ENCODE measurements around the gene PIK3C3.
"Not testable (repeated sequence)": the region's sequence is repeated elsewhere in the genome, so short reads cannot be mapped to it uniquely, and the experiment has no call there.

Gene PIK3C3

GRCh38 chr18:42072407-42072806 lies 117.4 kb downstream of the PIK3C3 start:
- DNase-seq (ENCODE audit: low read depth in 2 of 2) = no peak

- DNase-seq (ENCODE audit: low read depth in 2 of 2) = no peak
These were observed 119.7 kb downstream of the PIK3C3 start for GRCh38 chr18:42074704-42075103.

GRCh38 chr18:42078711-42079110 lies 123.7 kb downstream of the PIK3C3 start:
- DNase-seq (ENCODE audit: low read depth in 2 of 2) = no peak

- no peak for DNase-seq (ENCODE audit: low read depth in 2 of 2)
These were observed 125.3 kb downstream of the PIK3C3 start for GRCh38 chr18:42080340-42080739.

GRCh38 chr18:42082415-42083234 lies 127.6 kb downstream of the PIK3C3 start:
- no peak for DNase-seq (ENCODE audit: low read depth in 2 of 2)

GRCh38 chr18:42086288-42086687 lies 131.3 kb downstream of the PIK3C3 start:
- no peak for DNase-seq (ENCODE audit: low read depth in 2 of 2)

- DNase-seq (ENCODE audit: low read depth in 2 of 2) = no peak
These were observed 132.2 kb downstream of the PIK3C3 start for GRCh38 chr18:42087235-42087634.

GRCh38 chr18:42087876-42088275 lies 132.8 kb downstream of the PIK3C3 start:
- DNase-seq (ENCODE audit: low read depth in 2 of 2) = no peak

- DNase-seq (ENCODE audit: low read depth in 2 of 2) = no peak
These were observed 137.8 kb downstream of the PIK3C3 start for GRCh38 chr18:42092848-42093247.

GRCh38 chr18:42094875-42095274 lies 139.8 kb downstream of the PIK3C3 start:
- no peak for DNase-seq (ENCODE audit: low read depth in 2 of 2)

GRCh38 chr18:42095732-42096377 lies 140.8 kb downstream of the PIK3C3 start:
- no peak for DNase-seq (ENCODE audit: low read depth in 2 of 2)

GRCh38 chr18:42100248-42100647 lies 145.2 kb downstream of the PIK3C3 start:
- no peak for DNase-seq (ENCODE audit: low read depth in 2 of 2)

- DNase-seq (ENCODE audit: low read depth in 2 of 2) = no peak
These were observed 145.9 kb downstream of the PIK3C3 start for GRCh38 chr18:42100911-42101310.

- no peak for DNase-seq (ENCODE audit: low read depth in 2 of 2)
These were observed 150.4 kb downstream of the PIK3C3 start for GRCh38 chr18:42105394-42105793.

GRCh38 chr18:42106784-42107183 lies 151.8 kb downstream of the PIK3C3 start:
- DNase-seq (ENCODE audit: low read depth in 2 of 2) = no peak

GRCh38 chr18:42107287-42107686 lies 152.3 kb downstream of the PIK3C3 start:
- no peak for DNase-seq (ENCODE audit: low read depth in 2 of 2)

- no peak for DNase-seq (ENCODE audit: low read depth in 2 of 2)
These were observed 152.8 kb downstream of the PIK3C3 start for GRCh38 chr18:42107691-42108450.

GRCh38 chr18:42112147-42112546 lies 157.1 kb downstream of the PIK3C3 start:
- DNase-seq (ENCODE audit: low read depth in 2 of 2) = not testable (repeated sequence)

GRCh38 chr18:42112657-42113420 lies 157.8 kb downstream of the PIK3C3 start:
- DNase-seq (ENCODE audit: low read depth in 2 of 2) = no peak

- no peak for DNase-seq (ENCODE audit: low read depth in 2 of 2)
These were observed 158.6 kb downstream of the PIK3C3 start for GRCh38 chr18:42113529-42114191.

- DNase-seq (ENCODE audit: low read depth in 2 of 2) = peak; percentile 7 to 8
These were observed 159.4 kb downstream of the PIK3C3 start for GRCh38 chr18:42114310-42114943.

Measured in activated CD8-positive, alpha-beta memory T cell treated with anti-CD3 and anti-CD28 coated beads for 4 hours (primary cell).